GM19239 (cell line): ENCODE data around the gene ZC3H10.
"Not testable (repeated sequence)": the region's sequence is repeated elsewhere in the genome, so short reads cannot be mapped to it uniquely, and the experiment has no call there.

Source experiments
- DNase-seq: peaks from one replicate; pipeline ENCODE4 v3.0.0; 2011; ENCODE audit warnings: low spot score; ENCODE audit not compliant: insufficient read length
- FAIRE-seq: peaks from 2 replicates; lab custom pipeline; 2011; peaks lifted over from hg19 to GRCh38; lab: Jason Lieb, UNC

Gene ZC3H10

DNA sequence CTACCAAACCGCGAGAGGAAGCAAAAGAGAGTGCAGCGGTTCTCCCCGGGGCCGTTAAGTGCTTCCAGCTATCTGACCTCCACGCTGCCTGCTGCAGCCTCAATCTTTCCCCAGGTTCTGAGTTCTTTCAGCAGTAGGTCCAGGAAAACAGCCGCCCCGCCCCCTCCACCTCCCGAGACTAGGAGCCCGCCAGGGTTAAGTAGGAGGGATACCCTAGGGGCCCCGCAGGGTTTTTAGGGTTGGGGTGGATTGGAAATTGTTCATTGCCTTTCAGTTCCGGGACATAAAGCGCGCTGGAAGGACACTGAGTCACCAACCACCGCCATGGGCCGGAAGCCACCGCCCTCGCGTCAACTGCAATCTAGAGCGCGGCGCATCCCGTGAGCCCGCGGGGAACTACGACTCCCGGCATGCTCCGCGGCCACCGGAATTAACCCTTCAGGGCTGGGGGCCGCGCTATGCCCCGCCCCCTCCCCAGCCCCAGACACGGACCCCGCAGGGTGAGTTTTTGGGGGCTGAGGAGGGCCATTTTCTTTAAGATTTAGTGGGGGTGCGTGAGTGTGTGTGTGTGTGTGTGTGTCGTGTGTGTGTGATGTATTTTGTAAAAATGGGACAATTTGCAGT lies 34.2 kb downstream of the ZC3H10 start, which contains the start of gene MYL6B:
Gene MYL6B (plus strand): TSS at position 456 of the 624 bp plus-strand sequence. CDS start 1,332 bp downstream, outside the sequence.
- FAIRE-seq = peak; percentile 88
- peak; percentile 80 for DNase-seq

GRCh38 chr12:56152756-56153677 lies 35.0 kb downstream of the ZC3H10 start:
- DNase-seq (no peak), FAIRE-seq (no peak)

GRCh38 chr12:56153678-56154065 lies 35.6 kb downstream of the ZC3H10 start:
- FAIRE-seq (no peak), DNase-seq (no peak)

DNA sequence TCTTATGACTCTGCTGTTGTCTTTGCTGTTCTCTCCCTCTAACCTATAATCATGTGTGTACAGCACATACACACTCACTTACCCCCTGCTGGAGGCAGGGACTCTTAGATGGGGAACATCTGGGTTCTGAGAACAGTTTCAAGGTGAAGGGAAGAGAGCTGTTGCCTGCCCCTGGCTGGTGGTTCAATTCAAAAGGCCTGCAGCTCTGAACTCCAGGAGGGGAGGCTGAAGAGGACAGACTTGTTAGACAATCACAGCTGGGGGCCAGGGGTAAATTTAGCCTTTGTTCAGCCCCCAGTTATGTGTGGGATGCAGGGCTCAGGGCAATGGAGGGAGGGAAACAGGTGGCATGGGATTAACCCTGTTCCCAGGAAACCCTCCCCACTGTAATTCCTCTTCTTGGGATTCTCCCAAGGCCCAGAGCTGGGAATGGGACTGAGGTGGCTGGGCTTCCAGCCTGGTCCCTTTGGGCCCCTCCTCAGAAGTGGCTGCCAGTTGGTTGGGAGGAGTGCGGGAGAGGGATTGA lies 36.2 kb downstream of the ZC3H10 start:
- FAIRE-seq (no peak), DNase-seq (no peak)

DNA sequence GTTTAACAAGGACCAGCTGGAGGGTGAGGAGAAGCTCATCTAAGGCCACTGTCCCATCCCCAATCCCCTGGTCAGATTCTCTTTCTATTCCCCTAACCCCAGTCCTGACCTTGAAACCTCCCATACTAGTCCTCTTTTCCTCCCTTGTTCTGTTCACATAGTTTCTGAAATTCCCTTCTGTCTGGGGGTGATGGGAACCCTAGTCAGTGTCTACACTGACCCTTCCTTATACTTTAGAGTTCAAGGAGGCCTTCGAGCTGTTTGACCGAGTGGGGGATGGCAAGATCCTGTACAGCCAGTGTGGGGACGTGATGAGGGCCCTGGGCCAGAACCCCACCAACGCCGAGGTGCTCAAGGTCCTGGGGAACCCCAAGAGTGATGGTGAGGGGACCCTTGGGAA lies 36.8 kb downstream of the ZC3H10 start:
- no peak for FAIRE-seq
- no peak for DNase-seq

- FAIRE-seq = no peak
- DNase-seq = no peak
Observed at GRCh38 chr12:56155256-56155845, 37.3 kb downstream of the ZC3H10 start.

- not testable (repeated sequence) for DNase-seq, FAIRE-seq
Observed at GRCh38 chr12:56156464-56157200, 38.6 kb downstream of the ZC3H10 start.

- DNase-seq (peak; percentile 52), FAIRE-seq (no peak)
Observed at GRCh38 chr12:56157201-56158028, 39.3 kb downstream of the ZC3H10 start.

GRCh38 chr12:56158029-56158925 lies 40.2 kb downstream of the ZC3H10 start, which contains the start of gene MYL6:
MYL6 (plus strand) TSS chr12:56158359; CDS start chr12:56158402, 43 bp downstream.
- FAIRE-seq = peak; percentile 96
- DNase-seq = peak; percentile 82

GRCh38 chr12:56158926-56159461 lies 40.9 kb downstream of the ZC3H10 start:
- no peak for DNase-seq
- peak; percentile 4 for FAIRE-seq

DNA sequence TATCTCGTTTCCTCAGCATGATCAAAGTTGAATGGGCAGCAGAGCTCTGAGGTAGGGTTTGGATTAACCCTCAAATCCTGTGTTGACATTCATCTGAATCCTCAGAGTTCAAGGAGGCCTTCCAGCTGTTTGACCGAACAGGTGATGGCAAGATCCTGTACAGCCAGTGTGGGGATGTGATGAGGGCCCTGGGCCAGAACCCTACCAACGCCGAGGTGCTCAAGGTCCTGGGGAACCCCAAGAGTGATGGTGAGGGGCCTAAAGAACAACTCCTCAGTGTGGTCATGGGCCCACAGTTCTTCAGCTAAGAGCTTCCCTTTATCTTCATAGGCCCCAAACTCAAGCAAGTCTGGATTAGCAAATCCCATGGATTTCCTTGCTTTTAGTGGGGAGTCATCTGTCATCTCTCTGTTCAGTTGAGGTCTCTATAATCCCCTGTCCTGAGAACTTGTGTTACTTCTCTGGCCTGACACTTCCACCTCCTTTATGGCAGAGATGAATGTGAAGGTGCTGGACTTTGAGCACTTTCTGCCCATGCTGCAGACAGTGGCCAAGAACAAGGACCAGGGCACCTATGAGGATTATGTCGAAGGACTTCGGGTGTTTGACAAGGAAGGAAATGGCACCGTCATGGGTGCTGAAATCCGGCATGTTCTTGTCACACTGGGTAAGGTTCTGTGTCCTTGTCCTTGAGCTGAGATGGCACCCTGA lies 41.6 kb downstream of the ZC3H10 start:
- no peak for FAIRE-seq
- DNase-seq = no peak

GRCh38 chr12:56160193-56160763 lies 42.2 kb downstream of the ZC3H10 start:
- FAIRE-seq = no peak

GRCh38 chr12:56160894-56161689 lies 43.0 kb downstream of the ZC3H10 start:
- FAIRE-seq (no peak), DNase-seq (no peak)

More at GRCh38 chr12:56160193-56160763, 42.2 kb downstream of the ZC3H10 start:
- DNase-seq = no peak

DNA sequence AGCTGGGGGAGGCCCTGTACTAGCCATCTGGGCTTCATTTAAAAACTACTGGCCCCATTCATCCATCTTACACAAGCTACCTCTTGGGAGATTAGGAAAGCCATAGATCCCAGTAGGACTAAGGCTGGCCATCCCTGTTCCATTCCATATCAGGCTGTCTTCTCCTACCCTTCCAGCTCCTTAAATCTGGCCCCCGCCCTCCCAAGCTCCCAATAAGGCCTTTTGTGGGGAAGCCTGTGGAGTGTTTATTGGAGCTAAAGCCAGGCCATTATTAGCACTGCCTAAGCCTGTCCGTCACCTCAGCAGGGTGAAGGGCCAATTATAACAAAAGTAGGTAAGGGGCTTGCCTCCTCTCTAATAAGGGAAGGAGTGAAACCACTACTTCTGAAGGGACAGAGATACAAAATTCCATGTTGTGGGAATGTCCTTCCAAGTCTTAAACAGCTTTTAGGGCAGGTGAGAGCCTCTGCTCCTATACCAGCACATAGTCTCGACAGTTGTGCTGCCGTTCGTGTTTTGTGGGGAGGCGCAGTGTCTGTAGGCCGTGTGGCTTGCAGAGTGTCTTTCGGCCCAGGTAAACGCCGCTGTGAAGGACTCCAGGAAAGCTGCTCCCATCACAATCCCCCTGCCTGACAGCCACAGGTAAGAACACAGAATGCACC lies 43.8 kb downstream of the ZC3H10 start:
- FAIRE-seq = no peak
- DNase-seq = no peak

DNA sequence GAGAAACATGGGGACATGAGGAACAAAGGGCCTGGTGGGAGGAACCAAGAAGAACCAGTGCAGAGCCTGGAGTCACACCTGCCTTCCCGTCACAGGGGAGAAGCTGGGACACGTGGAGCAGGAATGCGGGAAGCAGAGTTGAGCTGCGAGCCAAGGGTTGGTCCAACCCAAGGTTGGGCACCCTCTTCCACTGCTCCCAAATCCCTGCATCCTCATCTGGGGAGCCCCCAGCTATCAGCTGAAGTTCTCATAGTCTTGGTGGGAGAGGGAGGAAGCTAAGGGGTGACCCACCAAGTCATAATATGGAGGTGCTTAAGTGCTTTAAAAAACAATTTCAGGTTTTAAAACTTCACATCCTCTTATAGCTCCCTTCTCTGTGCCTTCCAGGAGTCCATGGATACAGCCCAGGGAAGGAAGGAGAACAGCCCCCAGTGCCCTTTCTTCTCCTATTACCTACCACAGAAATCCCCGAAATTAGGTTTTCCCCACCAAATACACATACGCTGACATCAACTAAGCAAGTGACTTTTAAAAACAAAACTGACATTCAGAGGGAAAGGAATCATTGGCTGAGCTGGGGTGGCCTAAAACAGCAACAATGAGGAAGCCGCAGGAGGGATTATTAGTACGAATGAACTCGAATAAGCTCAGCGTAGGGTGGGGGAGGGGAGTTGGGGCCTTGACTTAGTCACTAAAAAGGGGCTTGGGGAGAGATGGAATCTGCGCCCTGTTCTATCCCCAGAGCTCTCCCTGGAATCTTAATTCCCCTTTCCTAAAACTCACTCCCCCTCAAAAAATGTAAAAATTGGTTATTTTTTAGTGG lies 44.6 kb downstream of the ZC3H10 start:
- DNase-seq (no peak), FAIRE-seq (no peak)
